Adrenal gland (tissue), 12 donors: ENCODE results near the gene CEP70. TPM values are rescaled to one million over a fixed set of nuclear protein-coding genes. Genes with fewer than 3 reads are reported as not detected.
"Not testable (repeated sequence)": the region's sequence is repeated elsewhere in the genome, so short reads cannot be mapped to it uniquely, and the experiment has no call there.

Source experiments
- DNase-seq, 7 donors: peaks; one replicate each; pipeline ENCODE4 v3.0.0-alpha.2; 2019 to 2020
- H3K27ac ChIP-seq, 5 donors: fragments of 200-600 bp; sonication (generic) in 4 of 5; 1 replicate in 3 of 5; 2 replicates in 2 of 5; pipeline versions ENCODE4 v1.5.1 to v1.8.0; 2016 to 2020; ENCODE audit warnings: mild to moderate bottlenecking in 1 of 5
- H3K27me3 ChIP-seq: fragments of 200-600 bp; 2 replicates; pipeline ENCODE4 v1.8.0; 2021
- H3K36me3 ChIP-seq, 2 donors: fragments of 200-600 bp; replicated peaks in 1 of 2; 1 replicate in 1 of 2; 2 replicates in 1 of 2; pipeline versions ENCODE4 v1.5.1 to v1.8.0; 2018 to 2022
- H3K4me1 ChIP-seq, 2 donors: fragments of 200-600 bp; replicated peaks in 1 of 2; 1 replicate in 1 of 2; 2 replicates in 1 of 2; pipeline versions ENCODE4 v1.5.1 to v1.8.0; 2018 to 2021
- H3K4me3 ChIP-seq, 4 donors: fragments of 200-600 bp; sonication (generic) in 3 of 4; one replicate each; pipeline ENCODE4 v1.5.1; 2016 to 2018
- H3K9me3 ChIP-seq, 3 donors: fragments of 200-600 bp; sonication (generic) in 1 of 3; replicated peaks in 1 of 3; 1 replicate in 2 of 3; 2 replicates in 1 of 3; pipeline versions ENCODE4 v1.5.1 to v1.8.0; 2016 to 2021
- CTCF ChIP-seq, 6 experiments: fragments of 450-650 bp in 4 of 6; fragments of 200-600 bp in 2 of 6; sonication (generic) in 1 of 6; IDR thresholded peaks; 1 replicate in 5 of 6; 2 replicates in 1 of 6; pipeline versions ENCODE4 v1.5.1 to v1.8.0; 2016 to 2021; ENCODE audit warnings: antibody characterized with exemption in 6 of 6, mild to moderate bottlenecking in 2 of 6, moderate library complexity in 1 of 6
- POLR2A ChIP-seq, 2 donors: fragments of 450-650 bp; IDR thresholded peaks; one replicate each; pipeline ENCODE4 v1.6.1; 2017; ENCODE audit warnings: antibody characterized with exemption in 2 of 2, mild to moderate bottlenecking in 2 of 2, moderate library complexity in 1 of 2
- WGBS, 4 donors: extraction: QIAGEN DNeasy Blood & Tissue Kit in 2 of 4; methylation state at CpG; one replicate each; pipeline versions ENCODE4 v1.1.5 to v1.1.7; 2013 to 2017; 5-methylcytosine and 5-hydroxymethylcytosine counted together
- intact Hi-C, 2 donors: fragments of 100-400 bp; cut with DNase I; formaldehyde crosslinking; loops; one replicate each; pipeline versions ENCODE4 v1.14.1 to v1.15.0; 2022 to 2023
- polyA plus RNA-seq, 3 donors: library from polyadenylated mRNA; stranded (reverse); fragments of 200-250 nt in 2 of 3; fragments of 350-450 nt in 1 of 3; fragmentation: Illumina TruSeq in 1 of 3; extraction: RNeasy Lipid Tissue Mini Kit (QIAGEN cat#74804) in 1 of 3; gene quantifications; one replicate each; pipeline ENCODE4 v1.2.3, GENCODE V29; 2013 to 2014
- total RNA-seq, 9 donors: library from RNA; depleted of rRNA in 4 of 9; stranded (reverse); fragments of >200 nt in 4 of 9; fragments of 120-200 nt in 1 of 9; fragmentation: NEBNext Ultra II Directional in 1 of 9; extraction: Animal tissue kit (Norgen Biotek cat#: 25700) in 1 of 9; gene quantifications; one replicate each; pipeline versions ENCODE4 v1.1.0 to v1.2.4, GENCODE V29; 2013 to 2023
- donor health status: healthy with polysubstance abuse.
- donor health status: Bipolar disorder and iron deficiency.
- donor health status: DM: yes; HTN: yes; CAD: no.
- donor health status: DM: no; HTN: no; CAD: no.
- donor health status: DM: no; HTN: no; CAD: no.
- donor health status: DM: yes; HTN: yes; CAD: no.

CEP70 gene
- total and polyA plus RNA-seq, 12 donors = 7.8 to 26.9 (median 16.4) TPM

GRCh38 chr3:138497851-138498250 lies 96.2 kb downstream of the CEP70 start:
- no peak for TF ChIP-seq CTCF (IDR thresholded peaks at IDR 0.05)
- no peak for TF ChIP-seq POLR2A (IDR thresholded peaks at IDR 0.05)
- Histone ChIP-seq H3K27ac (no peak overlapping the region), H3K4me1 (peaks cover 0 to 6% of the 10 kb centered on the region in 2 donors), H3K9me3 (no peaks in the 10 kb centered on the region), H3K27me3 (no peaks in the 10 kb centered on the region), H3K36me3 (no peaks in the 10 kb centered on the region), H3K4me3 (no peak overlapping the region)
- intact Hi-C loops = no loop called here
- DNase-seq = no peak
- WGBS, 4 donors = 94 to 99% (median 98%) methylated on average over 1 of the region's 1 CpG

- no peak for TF ChIP-seq POLR2A (IDR thresholded peaks at IDR 0.05)
- no peak for TF ChIP-seq CTCF (IDR thresholded peaks at IDR 0.05)
- H3K4me3 ChIP-seq = no peak overlapping the region
- DNase-seq = no peak
- H3K27me3 ChIP-seq = no peaks in the 10 kb centered on the region
- intact Hi-C loops = no loop called here
- no peaks in the 10 kb centered on the region for H3K9me3 ChIP-seq
- H3K4me1 ChIP-seq = peaks cover 0 to 6% of the 10 kb centered on the region in 2 donors
- no peak overlapping the region for H3K27ac ChIP-seq
- H3K36me3 ChIP-seq = no peaks in the 10 kb centered on the region
Measured at GRCh38 chr3:138497021-138497420, 97.0 kb downstream of the CEP70 start.

- intact Hi-C loops = no loop called here
- no peaks in the 10 kb centered on the region for H3K27me3 ChIP-seq
- DNase-seq = no peak
- H3K36me3 ChIP-seq = no peaks in the 10 kb centered on the region
- TF ChIP-seq CTCF (IDR thresholded peaks at IDR 0.05) (no peak), POLR2A (IDR thresholded peaks at IDR 0.05) (no peak)
- 88 to 98% (median 95%) methylated on average over 2 of the region's 2 CpGs for WGBS, 4 donors
- H3K9me3 ChIP-seq = no peaks in the 10 kb centered on the region
- H3K4me1 ChIP-seq = peaks cover 0 to 6% of the 10 kb centered on the region in 2 donors
- no peak overlapping the region for H3K27ac ChIP-seq
- H3K4me3 ChIP-seq = no peak overlapping the region
Measured at GRCh38 chr3:138496436-138496835, 97.6 kb downstream of the CEP70 start.

- H3K36me3 ChIP-seq, H3K4me3 ChIP-seq, DNase-seq, H3K9me3 ChIP-seq, intact Hi-C loops, H3K27ac ChIP-seq, H3K4me1 ChIP-seq, H3K27me3 ChIP-seq: not testable (repeated sequence)
- 85 to 96% (median 93%) methylated on average over 3 of the region's 3 CpGs for WGBS, 4 donors
Measured at GRCh38 chr3:138495638-138496037, 98.4 kb downstream of the CEP70 start.

- H3K4me3 ChIP-seq = no peak overlapping the region
- intact Hi-C loops = no loop called here
- H3K4me1 ChIP-seq = peaks cover 0 to 6% of the 10 kb centered on the region in 2 donors
- no peaks in the 10 kb centered on the region for H3K27me3 ChIP-seq
- no peak overlapping the region for H3K27ac ChIP-seq
- TF ChIP-seq CTCF (IDR thresholded peaks at IDR 0.05) = no peak
- no peak for TF ChIP-seq POLR2A (IDR thresholded peaks at IDR 0.05)
- peak in 2 of 7 donors; percentile 5 to 37 for DNase-seq
- H3K36me3 ChIP-seq = no peaks in the 10 kb centered on the region
- no peaks in the 10 kb centered on the region for H3K9me3 ChIP-seq
Measured at GRCh38 chr3:138494607-138494929, 99.5 kb downstream of the CEP70 start.
